DOHH2 (cell line): Measurements from ENCODE around the gene SLC25A13.
"Not testable (repeated sequence)": the region's sequence is repeated elsewhere in the genome, so short reads cannot be mapped to it uniquely, and the experiment has no call there.

Source experiments
- H3F3A ChIP-seq: fragments of 200-600 bp; sonication (generic), shearing (Covaris generic); 2 replicates; pipeline ENCODE4 v1.6.0; 2016; ENCODE audit warnings: antibody characterized with exemption, mild to moderate bottlenecking; ENCODE audit not compliant: control insufficient read depth, insufficient read depth
- H3K27ac ChIP-seq: fragments of 200-600 bp; sonication (generic); 2 replicates; pipeline ENCODE4 v1.5.1; 2014; ENCODE audit warnings: low read depth, mild to moderate bottlenecking, low read length, moderate library complexity
- H3K27me3 ChIP-seq: fragments of 200-600 bp; sonication (generic); 2 replicates; pipeline ENCODE4 v1.6.1; 2014; ENCODE audit warnings: mild to moderate bottlenecking, low read length, mixed read lengths; ENCODE audit not compliant: control insufficient read depth
- H3K36me3 ChIP-seq: fragments of 200-600 bp; sonication (generic); 2 replicates; pipeline ENCODE4 v1.6.1; 2014; ENCODE audit warnings: mild to moderate bottlenecking, low read length, moderate library complexity, mixed read lengths; ENCODE audit not compliant: control insufficient read depth
- H3K4me1 ChIP-seq: fragments of 200-600 bp; sonication (generic); 2 replicates; pipeline ENCODE4 v1.6.1; 2014; ENCODE audit warnings: mild to moderate bottlenecking, low read length, mixed read lengths; ENCODE audit not compliant: control insufficient read depth
- H3K4me2 ChIP-seq: fragments of 200-600 bp; sonication (generic); 2 replicates; pipeline ENCODE4 v1.6.0; 2014; ENCODE audit warnings: mild to moderate bottlenecking, low read length, moderate library complexity
- H3K4me3 ChIP-seq: fragments of 200-600 bp; sonication (generic); 2 replicates; pipeline ENCODE4 v1.5.1; 2014; ENCODE audit warnings: mild to moderate bottlenecking, low read length, mixed read lengths
- H3K79me2 ChIP-seq: fragments of 200-600 bp; sonication (generic); 2 replicates; pipeline ENCODE4 v1.6.1; 2014; ENCODE audit warnings: mild to moderate bottlenecking, low read length, mixed read lengths; ENCODE audit not compliant: control insufficient read depth
- H3K9me2 ChIP-seq: fragments of 200-600 bp; sonication (generic); replicated peaks from 2 replicates; pipeline ENCODE4 v1.6.1; 2014; ENCODE audit warnings: mild to moderate bottlenecking, low read length, mixed read lengths; ENCODE audit not compliant: control insufficient read depth
- H3K9me3 ChIP-seq: fragments of 200-600 bp; sonication (generic); 2 replicates; pipeline ENCODE4 v1.6.1; 2014; ENCODE audit warnings: antibody characterized with exemption, low read length, mixed read lengths; ENCODE audit not compliant: control insufficient read depth, insufficient read depth
- H4K20me1 ChIP-seq: fragments of 200-600 bp; sonication (generic); 2 replicates; pipeline ENCODE4 v1.6.0; 2014; ENCODE audit warnings: low read depth, mild to moderate bottlenecking, antibody characterized with exemption, low read length, moderate library complexity; ENCODE audit not compliant: control insufficient read depth, insufficient read depth
- EZH2phosphoT487 ChIP-seq: fragments of 200-600 bp; sonication (generic); IDR thresholded peaks from 2 replicates; pipeline ENCODE4 v1.6.1; 2017; ENCODE audit warnings: borderline replicate concordance, mild to moderate bottlenecking, antibody characterized with exemption, low read length, moderate library complexity, mixed read lengths
- TF ChIP-seq, protein P1 (sequence below): fragments of 200-600 bp; sonication (generic); IDR thresholded peaks from one replicate; pipeline ENCODE4 v1.5.1; 2014; ENCODE audit warnings: antibody characterized with exemption, mild to moderate bottlenecking, low read depth, low read length; ENCODE audit not compliant: poor library complexity, severe bottlenecking

Gene SLC25A13

GRCh38 chr7:96359876-96360275 lies 38.0 kb upstream of the SLC25A13 start:
- Histone ChIP-seq H4K20me1 (no peaks in the 10 kb centered on the region), H3K9me2 (no peaks in the 10 kb centered on the region), H3K27me3 (no peaks in the 10 kb centered on the region), H3F3A (no peaks in the 10 kb centered on the region), H3K4me2 (no peak overlapping the region), H3K79me2 (no peaks in the 10 kb centered on the region), H3K36me3 (no peaks in the 10 kb centered on the region), H3K4me1 (no peaks in the 10 kb centered on the region), H3K4me3 (no peak overlapping the region), H3K9me3 (no peaks in the 10 kb centered on the region), H3K27ac (no peak overlapping the region)
- TF ChIP-seq, protein P1, sequence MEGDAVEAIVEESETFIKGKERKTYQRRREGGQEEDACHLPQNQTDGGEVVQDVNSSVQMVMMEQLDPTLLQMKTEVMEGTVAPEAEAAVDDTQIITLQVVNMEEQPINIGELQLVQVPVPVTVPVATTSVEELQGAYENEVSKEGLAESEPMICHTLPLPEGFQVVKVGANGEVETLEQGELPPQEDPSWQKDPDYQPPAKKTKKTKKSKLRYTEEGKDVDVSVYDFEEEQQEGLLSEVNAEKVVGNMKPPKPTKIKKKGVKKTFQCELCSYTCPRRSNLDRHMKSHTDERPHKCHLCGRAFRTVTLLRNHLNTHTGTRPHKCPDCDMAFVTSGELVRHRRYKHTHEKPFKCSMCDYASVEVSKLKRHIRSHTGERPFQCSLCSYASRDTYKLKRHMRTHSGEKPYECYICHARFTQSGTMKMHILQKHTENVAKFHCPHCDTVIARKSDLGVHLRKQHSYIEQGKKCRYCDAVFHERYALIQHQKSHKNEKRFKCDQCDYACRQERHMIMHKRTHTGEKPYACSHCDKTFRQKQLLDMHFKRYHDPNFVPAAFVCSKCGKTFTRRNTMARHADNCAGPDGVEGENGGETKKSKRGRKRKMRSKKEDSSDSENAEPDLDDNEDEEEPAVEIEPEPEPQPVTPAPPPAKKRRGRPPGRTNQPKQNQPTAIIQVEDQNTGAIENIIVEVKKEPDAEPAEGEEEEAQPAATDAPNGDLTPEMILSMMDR: no peak
- no peak for TF ChIP-seq EZH2phosphoT487

- H3K27ac ChIP-seq, H3K4me1 ChIP-seq, H3F3A ChIP-seq, H3K4me3 ChIP-seq, H3K4me2 ChIP-seq, H4K20me1 ChIP-seq, H3K36me3 ChIP-seq, H3K9me2 ChIP-seq, H3K27me3 ChIP-seq, H3K9me3 ChIP-seq, H3K79me2 ChIP-seq: not testable (repeated sequence)
These were observed 36.5 kb upstream of the SLC25A13 start for GRCh38 chr7:96358236-96358971.

GRCh38 chr7:96355990-96356506 lies 34.1 kb upstream of the SLC25A13 start:
- H3K4me3 ChIP-seq: no peak overlapping the region
- no peaks in the 10 kb centered on the region for H4K20me1 ChIP-seq
- H3K27me3 ChIP-seq: no peaks in the 10 kb centered on the region
- H3K4me1 ChIP-seq: no peaks in the 10 kb centered on the region
- no peaks in the 10 kb centered on the region for H3F3A ChIP-seq
- no peak overlapping the region for H3K4me2 ChIP-seq
- H3K27ac ChIP-seq: no peak overlapping the region
- no peaks in the 10 kb centered on the region for H3K9me3 ChIP-seq
- no peaks in the 10 kb centered on the region for H3K9me2 ChIP-seq
- TF ChIP-seq, protein P1: no peak
- no peak for TF ChIP-seq EZH2phosphoT487
- no peaks in the 10 kb centered on the region for H3K36me3 ChIP-seq
- no peaks in the 10 kb centered on the region for H3K79me2 ChIP-seq

- H4K20me1 ChIP-seq: no peaks in the 10 kb centered on the region
- H3K9me2 ChIP-seq: no peaks in the 10 kb centered on the region
- TF ChIP-seq EZH2phosphoT487: no peak
- TF ChIP-seq, protein P1: no peak
- no peaks in the 10 kb centered on the region for H3K36me3 ChIP-seq
- H3F3A ChIP-seq: no peaks in the 10 kb centered on the region
- H3K27ac ChIP-seq: no peak overlapping the region
- no peaks in the 10 kb centered on the region for H3K27me3 ChIP-seq
- H3K4me3 ChIP-seq: no peak overlapping the region
- H3K9me3 ChIP-seq: no peaks in the 10 kb centered on the region
- no peaks in the 10 kb centered on the region for H3K4me1 ChIP-seq
- H3K4me2 ChIP-seq: no peak overlapping the region
- no peaks in the 10 kb centered on the region for H3K79me2 ChIP-seq
These were observed 33.0 kb upstream of the SLC25A13 start for GRCh38 chr7:96354881-96355280.
